NCI-H128 (cell line): ENCODE results near the gene CTAGE9.
"Not testable (repeated sequence)": the region's sequence is repeated elsewhere in the genome, so short reads cannot be mapped to it uniquely, and the experiment has no call there.

Experiments
- DNase-seq: peaks from one replicate; lab custom pipeline; 2025; ENCODE audit not compliant: unreplicated experiment; lab: John Stamatoyannopoulos, UW

CTAGE9 gene

DNA sequence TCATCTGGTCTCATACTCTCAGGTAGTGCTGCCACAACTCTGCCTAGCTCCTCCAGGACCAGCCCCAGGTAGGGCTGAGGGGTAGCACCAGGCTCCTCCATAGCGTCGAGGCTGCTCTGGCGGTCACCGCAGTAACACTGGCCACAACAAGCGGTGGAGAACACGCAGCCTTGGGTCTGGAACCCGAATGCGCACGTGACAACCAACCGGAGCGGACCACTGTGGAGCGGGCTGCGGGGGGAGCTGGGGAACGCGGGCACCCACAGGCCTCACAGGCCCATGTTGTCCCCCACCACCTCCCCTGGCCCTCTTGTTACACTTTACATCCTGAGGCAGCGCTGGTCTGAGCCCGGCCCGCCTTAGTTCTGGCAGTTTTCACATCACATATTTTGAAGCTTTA is at the start of gene CTAGE9:
TSS of gene CTAGE9 (minus strand) at position 101 of the 400 bp plus-strand sequence. CDS start at position 101, 0 bp downstream.
- DNase-seq: not testable (repeated sequence)

DNA sequence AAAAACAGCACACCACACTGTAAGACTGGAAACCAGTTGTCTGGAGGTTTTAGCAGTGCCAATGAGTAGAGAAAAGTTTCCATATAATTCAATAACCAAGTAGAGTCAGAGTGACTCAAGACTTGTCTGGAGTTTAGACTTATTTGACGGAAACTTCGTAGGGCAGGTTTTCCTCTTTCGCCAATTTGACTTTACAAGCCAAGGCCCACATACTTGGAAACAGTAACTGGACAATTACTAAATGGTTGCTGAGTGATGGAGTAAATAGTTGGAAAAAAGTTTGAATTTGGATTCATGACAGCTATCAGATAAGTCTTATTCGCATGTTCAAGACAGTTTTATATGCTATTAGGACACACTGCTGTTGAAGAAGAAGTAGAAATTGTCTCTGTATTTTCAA is 48.1 kb upstream of the CTAGE9 start:
- DNase-seq: no peak

DNA sequence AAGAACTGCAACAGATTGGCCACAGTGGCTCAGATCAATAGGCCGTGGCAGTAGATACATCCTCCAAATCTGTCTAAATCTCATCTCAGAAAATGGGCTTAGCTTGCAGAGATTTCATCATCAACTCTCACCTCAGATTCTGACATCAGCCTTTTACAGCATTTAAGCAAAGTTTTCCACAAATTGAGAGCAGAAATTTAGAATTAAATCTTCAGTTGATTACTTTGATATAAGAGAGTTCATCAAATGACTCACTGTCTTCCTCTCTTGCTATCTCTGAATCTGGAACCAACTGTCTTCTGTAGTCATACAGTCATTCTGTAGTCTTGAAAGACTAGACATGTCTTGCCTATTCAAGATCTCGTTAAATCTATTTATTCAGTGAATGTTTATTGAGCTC is 45.2 kb upstream of the CTAGE9 start:
- no peak for DNase-seq

DNA sequence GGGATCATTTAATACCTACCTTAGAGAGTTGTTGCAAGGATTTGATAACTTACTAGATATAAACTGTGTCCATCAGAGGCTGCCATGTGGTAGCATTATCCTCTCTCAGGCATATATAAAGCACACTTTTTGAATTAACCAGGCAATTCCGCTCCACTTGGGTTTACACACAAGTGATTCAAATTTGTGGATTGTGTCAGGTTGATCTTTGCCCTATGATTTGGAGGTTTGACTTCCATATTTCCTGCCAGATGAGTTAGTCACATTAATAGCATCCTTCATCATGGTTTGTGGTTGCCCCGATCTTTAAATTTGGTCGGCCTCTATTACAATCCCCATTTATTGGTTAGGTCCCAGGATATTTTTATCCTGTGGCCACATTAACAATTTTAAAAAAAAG is 44.8 kb upstream of the CTAGE9 start:
- no peak for DNase-seq

DNA sequence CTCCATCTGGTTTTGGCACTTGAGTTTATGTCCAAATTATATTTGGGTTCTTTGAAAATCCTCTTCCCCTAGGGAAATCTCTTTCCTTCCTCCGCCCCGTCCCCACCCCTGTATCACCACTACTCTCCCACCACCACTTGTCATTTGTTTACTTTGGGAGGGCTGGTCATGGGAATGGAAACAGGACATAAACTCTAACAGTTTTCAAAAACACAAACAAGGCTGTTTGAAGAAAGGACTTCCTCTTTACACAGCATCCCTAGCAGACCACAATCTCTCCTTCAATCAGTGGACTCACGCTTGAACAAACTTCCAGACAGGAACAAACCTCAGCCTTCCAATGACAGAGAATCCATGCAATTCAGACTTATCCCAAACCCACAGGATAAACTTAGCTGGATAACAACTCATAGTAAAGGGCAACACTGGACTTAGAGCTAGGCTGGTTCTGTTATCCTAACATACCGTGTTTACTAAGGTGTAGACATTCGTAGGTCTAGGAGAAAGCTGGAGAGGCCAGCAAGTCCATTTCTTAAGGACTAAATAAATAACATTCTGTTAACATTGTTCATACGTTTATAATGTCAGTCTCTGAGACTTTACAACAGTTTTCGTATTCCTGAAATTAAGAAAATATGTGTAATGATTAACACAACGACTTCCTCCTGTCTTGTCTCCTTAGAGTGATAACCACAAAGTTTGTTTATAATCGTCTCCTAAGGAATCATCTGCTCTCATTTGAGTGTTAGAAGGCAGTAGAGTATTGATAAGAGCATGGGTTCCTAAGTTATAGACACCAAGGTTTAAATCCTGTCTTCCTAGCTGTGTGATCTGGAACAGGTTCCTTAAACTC is 44.1 kb upstream of the CTAGE9 start:
- no peak for DNase-seq

DNA sequence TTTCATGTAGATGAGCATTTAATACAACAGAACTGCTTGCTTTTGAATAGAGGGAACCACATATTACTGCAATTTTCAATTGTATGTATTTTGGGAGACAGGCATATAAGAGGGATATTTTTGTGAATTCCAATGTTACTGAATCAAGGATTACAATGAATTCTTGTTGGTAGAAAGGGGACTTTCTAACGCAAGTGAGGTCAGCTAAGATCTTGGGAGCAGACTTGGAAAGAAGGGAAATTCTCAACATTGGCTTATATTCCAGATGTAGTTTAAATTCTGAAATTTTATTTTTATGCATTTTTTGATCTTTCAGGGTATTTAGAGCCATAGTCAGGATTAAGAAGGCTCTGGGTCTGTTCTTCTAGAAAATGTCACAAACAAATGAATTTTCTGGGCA is 43.3 kb upstream of the CTAGE9 start:
- DNase-seq: no peak

DNA sequence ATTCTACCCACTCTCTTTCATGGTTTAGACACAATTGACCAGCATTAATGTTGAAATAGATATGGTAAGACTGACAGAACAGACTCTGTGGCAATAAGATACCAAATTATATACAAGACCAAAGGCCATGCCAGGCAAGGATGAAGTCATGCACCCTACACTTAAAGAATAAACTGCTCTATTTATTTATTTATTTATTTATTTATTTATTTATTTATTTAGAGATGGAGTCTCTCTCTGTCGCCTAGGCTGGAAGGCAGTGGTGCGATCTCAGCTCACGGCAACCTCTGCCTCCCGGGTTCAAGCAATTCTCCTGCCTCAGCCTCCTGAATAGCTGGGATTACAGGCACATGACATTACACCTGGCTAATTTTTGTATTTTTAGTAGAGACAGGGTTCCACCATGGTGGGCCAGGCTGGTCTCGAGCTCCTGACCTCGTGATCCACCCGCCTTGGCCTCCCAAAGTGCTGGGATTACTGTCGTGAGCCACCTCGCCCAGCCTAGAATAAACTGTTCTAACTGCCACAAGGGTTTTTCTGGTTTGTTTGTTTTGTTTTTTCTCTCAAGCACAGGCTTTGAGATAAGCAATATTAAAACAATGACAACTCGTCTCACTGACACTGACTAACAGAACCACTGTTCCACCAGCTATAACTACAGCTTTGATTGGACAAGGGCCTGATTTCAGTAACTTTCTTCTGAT is 40.3 kb upstream of the CTAGE9 start:
- not testable (repeated sequence) for DNase-seq

DNA sequence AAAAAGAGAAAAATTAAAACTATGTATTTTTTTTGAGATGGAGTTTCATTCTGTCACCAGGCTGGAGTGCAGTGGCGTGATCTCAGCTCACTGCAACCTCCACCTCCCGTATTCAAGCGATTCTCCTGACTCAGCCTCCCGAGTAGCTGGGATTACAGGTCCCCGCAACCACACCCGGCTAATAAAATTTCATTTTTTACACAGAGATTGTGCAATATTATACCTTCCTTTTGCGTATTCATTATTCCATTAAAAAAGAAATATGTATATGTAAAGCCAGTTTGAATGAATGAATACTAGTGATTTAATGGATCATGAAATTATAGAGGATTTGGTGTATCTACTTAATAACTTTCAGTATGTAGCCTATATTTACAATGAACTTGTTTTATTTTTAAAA is 38.2 kb upstream of the CTAGE9 start:
- no peak for DNase-seq

- no peak for DNase-seq
Measured at GRCh38 chr6:131747821-131748353, 37.1 kb upstream of the CTAGE9 start.

GRCh38 chr6:131745476-131745875 is 34.7 kb upstream of the CTAGE9 start:
- no peak for DNase-seq

- no peak for DNase-seq
Measured at GRCh38 chr6:131744432-131745287, 33.8 kb upstream of the CTAGE9 start.

DNA sequence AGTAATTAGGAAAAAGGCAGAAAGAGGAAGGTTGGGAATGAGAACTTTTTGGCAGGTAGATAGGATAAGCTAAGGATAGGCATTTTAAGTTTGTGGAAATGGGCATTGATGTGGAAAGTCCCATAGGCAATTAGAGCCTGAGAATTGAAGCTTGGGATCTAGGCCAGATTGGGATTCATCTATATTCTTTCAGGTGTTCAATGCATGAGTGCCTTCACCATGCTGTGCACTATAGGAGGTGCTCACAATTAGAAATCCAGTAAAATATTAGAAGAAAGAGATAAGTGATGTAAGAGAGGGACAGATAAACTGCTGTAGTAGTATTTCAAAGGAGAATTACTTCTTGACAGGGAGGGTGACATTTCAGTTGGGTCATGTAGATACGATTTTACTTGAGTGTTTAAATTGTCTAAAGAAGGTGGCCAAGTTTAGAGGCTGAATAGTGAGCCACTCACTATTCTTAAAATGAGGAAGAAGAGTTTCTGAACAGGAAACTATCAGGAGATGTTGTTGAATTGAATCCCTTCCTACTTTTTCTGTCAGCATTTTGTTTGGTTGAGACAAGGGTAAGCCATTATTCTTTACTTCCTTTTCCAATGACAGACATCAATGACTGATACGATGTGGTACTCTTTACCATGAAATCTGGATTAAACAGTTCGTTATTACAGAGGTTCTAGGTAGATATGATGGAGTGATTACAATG is 31.0 kb upstream of the CTAGE9 start:
- DNase-seq: no peak

DNA sequence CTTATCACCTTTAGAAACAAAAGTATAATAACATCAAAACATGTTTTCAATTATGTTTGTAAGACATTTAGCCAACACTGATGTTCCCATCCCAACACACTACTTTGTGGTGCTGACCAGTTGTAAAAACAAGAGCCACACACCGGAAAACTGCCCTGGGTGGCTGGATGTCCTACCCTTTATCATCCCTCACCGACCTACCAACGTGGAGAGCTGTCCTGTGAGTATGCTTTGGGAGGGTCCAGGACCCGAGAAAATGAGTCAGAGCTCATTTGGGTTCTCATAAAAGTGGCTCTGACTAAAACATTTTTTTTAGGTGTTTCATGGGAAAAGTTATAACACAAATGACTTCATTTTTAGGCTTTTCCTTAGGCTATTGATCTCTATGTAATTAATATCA is 29.3 kb upstream of the CTAGE9 start:
- DNase-seq: no peak

DNA sequence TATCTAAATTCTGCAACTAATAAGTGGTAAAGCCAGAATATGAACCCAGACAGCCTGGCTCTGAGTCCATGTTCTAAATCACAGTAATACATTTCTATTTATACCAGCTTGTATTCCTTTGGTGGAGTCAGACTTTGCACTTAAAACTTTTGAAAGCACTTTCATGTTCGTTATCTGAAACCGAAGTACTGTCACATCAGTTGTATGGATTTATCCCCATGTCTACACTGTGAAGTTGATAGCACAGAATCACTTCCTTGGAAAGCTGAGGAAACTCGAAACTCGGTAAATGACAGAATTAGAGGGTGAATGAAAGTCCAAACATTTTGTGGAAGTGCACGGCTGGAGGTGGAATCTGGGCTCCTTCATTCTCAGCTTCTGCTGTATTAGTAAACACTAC is 28.3 kb upstream of the CTAGE9 start:
- DNase-seq: no peak

- DNase-seq: no peak
Measured at GRCh38 chr6:131736811-131737210, 26.0 kb upstream of the CTAGE9 start.

- DNase-seq: no peak
Measured at GRCh38 chr6:131736003-131736596, 25.3 kb upstream of the CTAGE9 start.

DNA sequence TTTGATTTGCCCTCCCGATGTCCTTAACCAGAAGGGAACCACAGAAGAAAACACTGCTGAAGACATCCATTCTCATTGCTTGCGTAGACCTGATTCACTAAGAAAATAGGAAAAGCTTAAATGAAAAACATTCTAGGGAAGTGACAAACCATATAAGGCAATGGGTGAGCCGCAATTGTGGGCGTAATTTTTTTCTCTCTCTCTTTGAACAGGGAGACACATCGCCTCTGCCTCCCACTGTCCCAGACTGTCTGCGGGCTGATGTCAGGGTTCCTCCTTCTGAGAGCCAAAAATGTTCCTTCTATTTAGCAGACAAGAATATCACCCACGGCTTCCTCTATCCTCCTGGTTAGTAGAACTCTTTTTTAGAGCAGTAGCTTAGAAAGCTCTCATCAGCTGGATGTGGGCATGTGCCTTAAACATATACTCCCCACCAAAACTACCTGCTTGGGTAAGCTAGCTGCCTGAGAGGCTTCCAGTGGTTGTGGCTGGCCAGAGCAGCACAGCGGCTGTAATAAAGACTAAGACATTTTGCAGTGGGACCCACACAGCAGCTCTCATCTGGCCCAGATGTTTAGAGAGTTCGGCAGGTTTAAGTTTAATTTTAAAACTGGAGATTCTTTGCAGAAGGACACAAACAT is 22.7 kb upstream of the CTAGE9 start:
- no peak for DNase-seq

DNA sequence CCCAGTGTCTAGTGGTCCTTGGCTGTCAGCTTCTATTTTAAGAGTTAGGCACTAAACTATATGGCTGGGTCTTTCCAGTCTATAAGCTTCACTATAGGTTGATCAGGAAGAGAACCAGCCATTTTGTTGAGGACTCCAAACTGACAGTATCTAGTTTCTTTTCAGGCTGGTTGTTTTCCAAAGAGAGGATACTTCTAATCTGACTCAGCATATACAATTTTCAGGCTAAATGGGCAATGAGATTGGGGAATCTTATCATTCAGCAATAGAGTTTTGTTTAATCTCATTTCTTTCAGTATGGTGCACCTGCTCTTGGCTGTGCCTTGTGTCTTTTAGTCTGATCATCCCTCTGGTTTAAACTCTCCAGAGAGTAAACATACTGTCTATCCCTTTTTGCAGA is 20.4 kb upstream of the CTAGE9 start:
- no peak for DNase-seq

DNA sequence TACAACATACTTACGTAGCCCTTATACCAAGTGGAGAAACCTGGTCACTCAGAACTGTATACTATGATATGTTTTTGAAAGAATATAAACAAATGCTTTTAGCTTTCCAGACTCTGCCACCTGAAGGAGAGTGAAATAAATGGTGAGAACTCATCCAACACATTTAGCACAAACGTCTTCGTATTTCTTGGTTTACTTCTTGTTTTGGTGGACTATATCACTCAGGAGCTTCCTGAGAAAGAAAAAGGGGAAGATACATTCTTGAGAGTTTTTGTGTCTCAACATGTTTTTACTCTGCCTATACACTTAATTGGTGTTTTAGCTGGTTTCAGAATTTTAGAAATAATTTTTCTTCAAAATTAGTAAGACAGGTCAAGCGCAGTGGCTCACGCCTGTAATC is 19.4 kb upstream of the CTAGE9 start:
- DNase-seq: no peak

- no peak for DNase-seq
Measured at GRCh38 chr6:131729550-131729949, 18.7 kb upstream of the CTAGE9 start.
